NCI-H2196 treated with DMSO at 0.1 percent for 48 hours (cell line): Measurements from ENCODE around the gene SORCS2.

ENCODE experiments used
- DNase-seq: peaks from one replicate; lab custom pipeline; 2025; ENCODE audit not compliant: unreplicated experiment; lab: John Stamatoyannopoulos, UW

SORCS2 gene

DNA sequence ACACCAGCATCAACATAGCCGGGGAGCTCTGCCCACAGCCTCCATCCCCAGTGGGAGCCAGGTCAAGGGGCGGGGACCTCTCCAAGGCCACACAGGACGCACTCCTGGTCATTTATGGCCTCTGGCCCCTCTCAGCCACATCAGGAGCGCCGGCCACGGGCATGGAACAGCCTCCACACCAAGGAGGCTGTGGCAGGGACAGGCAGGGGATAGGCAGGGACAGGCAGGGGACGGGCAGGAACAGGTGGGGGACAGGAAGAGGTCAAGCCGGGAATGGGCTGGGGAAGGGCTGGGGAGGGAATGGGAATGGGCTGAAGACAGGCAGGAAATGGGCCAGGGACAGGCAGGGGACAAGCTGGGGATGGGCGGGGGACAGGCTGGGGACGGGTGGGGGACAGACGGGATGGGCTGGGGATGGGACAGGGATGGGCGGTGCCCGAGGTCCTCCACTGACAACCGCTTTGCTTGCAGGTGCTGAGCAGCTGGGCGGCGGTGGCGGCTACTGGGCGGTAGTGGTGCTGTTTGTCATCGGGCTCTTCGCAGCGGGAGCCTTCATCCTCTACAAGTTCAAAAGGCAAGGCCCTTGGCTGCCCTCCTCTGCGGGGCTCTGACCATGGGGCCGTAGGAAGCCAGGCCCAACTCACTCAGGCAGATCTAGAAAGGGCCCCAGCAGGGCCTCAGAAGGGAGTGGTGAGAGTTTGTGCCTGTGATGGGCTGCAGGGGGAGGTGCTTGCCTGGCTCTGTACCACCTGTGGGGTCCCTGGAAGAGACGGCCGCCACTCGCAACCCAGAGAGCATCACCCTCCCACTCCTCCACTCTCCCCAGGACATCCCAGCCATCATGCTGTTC, 541.7 kb downstream of the SORCS2 start:
- no peak for DNase-seq

DNA sequence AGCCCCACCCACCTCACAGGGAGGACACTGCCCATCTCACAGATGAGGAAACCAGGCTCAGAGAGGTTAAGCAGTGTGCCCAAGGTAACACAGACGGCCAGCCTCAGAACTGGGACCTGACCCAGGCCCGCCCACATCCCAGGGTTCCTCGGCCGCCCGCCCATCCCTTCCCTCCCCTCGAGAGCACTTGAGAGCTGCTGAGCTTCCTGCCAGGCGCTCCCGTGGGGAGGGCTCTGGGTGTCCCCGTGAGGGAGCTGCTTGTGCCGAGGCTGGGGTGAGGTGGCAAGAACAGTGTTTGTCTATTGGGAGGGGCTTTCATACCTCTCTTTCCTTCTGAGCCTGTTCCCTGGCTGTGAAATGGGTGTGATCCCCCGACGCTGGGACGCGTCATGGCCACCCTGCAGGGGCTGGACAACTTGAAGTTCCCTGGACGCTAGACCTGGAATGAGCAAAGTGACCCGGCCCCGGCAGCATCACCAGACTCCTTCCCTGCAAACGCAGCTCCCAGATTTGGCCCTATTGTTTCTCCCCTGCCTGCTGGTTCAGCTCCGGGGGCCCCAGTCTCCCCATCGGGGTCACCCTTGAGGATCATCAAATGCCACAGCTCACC, 542.4 kb downstream of the SORCS2 start:
- no peak for DNase-seq

GRCh38 chr4:7735395-7735794, 543.1 kb downstream of the SORCS2 start:
- DNase-seq, result no peak

DNA sequence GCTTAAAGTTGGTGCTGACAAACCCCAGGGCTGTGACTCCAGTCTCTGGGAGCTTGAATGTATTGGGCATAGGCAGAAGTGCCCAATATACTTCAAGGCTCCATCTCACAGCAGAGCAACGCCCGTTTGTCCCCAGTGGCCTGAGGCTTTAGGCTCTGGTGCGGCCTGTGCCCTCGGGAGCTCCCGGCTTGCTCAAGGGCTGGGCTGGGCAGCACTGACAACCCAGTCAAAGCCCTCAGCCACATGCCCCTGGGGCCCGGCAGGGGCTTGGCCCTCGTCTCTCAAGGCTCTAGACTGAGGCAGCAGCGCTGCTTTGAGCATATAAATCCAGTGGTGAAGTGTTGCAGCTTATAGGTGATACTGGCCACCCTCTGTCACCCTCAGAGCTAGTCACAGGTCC, 543.6 kb downstream of the SORCS2 start:
- no peak for DNase-seq

DNA sequence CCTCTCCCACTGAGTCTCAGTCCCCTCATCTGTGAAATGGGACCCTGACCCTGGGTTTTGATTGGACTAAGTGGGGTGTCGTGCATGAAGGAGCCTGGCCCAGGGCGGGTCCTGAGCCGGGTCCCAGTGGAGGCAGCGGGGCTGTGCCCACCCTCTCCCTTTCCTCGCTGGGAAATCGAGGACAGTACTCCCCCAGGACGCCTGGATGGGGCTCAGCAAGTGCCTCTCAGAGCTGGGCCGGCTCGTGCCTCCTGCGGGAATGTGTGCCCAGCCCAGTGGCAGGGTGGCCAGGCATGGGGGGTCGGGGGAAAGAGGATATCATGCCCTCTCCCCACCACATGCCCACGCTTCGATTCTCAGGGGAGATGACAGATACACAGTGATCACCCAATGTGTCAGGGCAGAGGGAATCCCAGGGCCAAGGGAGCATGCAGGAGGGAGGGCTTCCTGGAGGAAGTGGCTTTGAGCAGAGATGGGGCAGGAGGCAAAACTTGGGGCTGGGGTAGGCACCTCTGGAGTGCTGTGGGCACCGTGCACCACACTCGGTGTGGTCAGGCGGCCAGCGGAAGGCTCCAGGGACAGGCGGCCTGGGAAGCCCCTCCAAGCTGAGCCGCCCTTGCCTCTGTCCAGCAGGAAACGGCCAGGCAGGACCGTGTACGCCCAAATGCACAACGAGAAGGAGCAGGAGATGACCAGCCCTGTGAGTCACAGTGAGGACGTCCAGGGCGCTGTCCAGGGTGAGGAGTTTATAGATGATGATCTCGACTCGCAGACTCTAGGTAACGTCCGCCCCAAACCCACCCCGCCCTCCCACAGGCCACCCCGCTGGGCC, 544.3 kb downstream of the SORCS2 start:
- DNase-seq, result no peak

DNA sequence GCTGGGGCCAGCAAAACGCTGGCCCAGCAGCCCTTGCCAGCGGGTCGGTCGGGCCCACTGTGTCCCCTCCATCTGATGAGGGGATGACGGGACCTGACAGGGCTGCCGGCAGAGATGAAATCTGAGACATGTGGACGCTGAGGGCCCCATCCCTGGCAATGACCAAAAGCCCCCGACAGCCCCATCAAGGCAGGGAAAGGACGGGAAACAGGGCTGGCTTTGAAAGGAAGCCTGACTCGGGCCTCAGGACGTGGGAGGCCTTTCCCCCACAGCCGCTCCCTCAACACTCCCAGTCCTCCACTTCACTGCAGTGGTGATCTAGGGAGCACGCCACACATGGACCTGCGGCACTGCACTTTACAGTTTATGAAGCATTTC, 544.9 kb downstream of the SORCS2 start:
- DNase-seq, result no peak

GRCh38 chr4:7737752-7738457, 545.6 kb downstream of the SORCS2 start:
- DNase-seq, result no peak

DNA sequence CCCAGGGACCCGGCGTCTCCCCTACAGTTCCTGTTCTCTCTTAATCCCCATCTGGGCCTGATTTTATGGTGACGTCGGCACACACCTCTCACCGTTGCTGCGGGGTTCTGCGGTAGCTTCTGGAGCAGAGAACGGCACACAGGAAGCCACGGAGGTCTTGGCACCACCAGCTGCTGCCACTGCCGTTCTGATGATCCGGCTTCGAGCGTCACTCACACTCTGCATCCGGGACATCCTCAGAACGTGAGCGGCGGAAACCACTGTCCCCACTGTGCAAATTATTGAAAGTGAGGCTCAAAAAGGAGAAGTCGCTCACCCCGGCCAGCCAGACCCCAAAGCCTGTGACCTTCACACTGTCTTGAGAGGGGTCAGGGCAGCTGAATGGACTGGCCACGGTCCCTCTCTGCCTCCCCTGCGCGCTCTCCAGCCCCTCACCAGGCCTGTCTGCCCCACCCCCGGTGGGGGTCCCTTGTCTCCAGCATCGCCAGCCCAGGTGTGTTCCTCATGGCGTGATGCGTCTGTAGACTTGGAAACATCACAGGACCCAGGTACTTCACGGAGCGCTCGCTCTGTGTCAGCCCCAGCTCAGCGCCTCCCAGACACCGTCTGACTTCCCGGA, 546.2 kb downstream of the SORCS2 start:
- no peak for DNase-seq

DNA sequence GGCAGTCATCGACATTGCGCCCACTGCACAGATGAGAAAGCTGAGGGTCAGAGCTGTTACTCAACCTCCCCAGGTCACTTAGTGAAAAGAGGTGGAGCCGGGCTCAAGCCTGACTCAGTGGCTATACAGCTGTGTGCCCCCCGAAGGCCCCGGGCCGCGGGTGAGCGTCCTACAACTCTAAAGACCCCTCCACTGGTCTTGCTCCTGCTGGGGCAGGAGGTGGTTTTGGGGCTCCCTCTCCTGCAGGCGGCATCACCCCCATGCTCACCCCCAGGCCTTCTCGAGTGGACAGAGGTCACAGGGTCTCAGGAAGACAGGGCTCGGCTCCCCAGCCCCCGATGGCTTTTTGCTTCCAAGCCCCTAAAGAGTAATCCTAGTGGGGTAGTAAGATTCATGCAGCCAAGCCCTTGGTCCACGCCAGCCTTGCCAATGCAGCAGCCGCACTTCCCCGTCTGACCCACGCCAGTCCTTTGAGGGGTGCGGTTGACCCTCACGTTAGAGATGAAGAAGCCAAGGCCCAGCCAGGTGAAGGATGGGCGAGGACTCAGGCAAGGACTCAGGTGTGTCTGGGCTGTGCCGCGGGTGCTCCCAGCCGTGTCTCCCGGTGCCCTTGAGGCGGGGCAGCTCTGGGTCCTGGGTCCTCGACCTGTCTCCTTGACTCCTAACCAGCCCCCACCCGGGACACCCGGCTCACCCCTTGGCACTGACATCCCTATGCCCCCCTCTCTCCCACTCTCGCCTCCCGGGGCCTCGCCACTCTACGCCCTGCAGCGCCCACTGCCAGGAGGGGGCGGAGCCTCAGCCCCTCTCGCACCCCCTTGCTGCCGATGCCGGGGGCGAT, 547.0 kb downstream of the SORCS2 start:
- DNase-seq, result no peak

DNA sequence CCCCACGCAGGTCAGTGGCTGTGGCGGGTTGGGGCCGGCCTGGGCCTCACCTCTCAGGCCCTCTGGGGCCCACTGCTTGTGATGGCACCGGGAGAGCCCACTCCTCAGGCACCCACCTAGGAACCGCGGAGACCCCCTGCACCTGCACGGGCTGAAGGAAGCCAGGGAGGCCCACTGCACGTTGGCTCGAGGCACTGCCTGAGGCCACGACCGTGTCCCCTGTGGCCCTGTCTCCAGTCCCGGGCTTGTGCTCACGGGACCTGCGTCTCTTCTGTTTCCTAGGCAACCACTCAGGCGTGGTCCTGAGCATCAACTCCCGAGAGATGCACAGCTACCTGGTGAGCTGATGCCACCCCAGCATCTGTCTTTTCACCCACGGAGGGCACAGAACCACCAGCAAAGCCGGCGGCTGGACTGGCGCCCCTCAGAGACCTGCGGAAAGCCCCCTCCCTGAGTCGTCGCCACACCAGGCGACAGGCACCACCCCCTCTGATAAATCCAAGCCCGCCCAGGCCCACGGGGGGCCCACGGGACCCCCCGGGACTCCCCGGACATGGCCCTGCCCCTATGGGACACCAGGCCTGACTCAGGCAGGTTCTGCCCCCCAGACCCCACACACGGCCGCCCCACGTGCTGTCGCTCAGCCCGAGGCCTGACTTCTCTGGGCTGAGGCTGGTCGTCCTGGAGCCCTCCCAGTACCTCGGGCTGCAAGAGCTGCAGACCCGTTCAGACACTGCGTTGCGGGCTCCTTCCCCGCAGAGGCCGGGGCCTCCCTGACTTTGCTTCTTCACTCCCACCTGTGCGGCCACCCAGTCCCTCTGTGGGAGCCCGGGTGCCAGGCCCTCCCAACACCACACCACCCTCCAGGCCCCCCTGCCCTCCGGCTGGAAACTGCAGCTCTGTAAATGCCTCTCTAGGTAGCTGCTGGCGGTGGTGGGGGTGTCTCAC, 547.9 kb downstream of the SORCS2 start:
- DNase-seq, result no peak

DNA sequence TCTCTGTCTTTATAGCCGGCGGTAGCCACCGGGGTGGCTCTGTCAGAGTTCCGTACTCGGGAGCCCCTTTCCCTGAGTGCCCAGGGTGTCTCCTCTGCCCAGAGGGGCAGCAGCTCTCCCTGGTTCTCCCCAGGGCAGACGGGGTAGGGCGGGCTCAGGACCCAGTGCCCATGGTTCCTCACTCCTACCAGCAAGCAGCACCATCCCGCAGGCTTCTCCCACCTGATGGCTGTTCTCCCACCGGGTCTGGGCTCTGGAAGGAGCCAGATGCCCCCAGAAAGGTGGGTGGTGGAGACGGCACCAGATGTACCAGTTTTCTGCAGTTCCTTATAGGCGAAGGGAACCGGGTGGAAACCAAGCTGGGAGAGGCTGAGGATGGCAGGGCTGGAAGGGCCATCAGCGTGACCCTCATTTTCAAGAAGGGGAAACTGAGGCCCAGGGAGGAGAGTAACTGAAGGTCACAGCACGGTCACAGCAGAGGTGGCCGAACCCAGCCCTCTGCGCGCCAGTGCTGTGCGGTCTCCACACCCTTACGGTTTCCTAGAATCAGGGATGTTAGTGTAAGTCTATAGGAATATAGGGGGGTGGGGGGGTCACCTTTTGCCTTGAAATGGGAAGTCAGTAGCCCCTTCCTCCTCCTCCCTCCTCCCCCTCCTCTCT, 548.7 kb downstream of the SORCS2 start:
- no peak for DNase-seq

DNA sequence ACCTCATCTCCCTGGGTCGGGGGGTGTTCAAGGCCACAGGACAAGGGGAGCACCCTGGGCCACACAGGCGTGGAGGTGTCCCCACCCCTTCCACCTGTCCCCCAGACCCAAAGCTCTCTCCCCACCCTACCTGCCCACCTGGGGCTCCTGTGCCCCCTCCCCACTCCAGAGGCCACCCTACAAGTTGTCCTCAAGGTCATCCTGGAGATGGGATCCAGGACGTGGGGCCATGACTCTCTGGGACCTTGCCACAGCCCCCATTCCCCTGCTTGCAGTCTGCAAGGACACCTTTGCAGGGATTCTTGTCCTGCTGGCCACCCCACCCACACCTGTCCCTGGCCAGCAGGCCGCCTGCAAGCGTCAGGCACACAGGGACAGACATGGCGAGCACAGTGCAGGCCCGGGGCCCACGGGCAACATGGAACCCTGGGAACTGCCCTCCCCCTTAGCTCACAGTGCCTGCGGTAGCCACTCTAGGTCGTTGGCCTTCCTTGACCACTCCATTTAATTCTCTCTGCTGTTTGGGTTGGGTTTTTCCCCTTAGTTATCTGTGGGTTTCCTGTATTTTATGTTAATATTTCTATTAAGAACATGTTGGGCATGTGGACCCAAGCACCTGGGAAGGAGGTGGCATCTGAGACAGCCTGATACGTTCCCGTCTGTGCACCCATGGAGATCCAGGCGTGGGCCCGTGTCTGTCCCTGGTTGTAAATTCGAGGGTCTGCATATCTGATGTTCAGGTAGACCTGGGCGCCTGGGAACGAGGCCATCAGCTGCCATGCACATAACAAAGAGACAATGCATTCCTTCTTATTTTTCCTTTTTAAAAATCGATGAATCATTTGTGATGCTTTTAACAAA, 549.8 kb downstream of the SORCS2 start:
- DNase-seq, result no peak

GRCh38 chr4:7742807-7743280, 550.5 kb downstream of the SORCS2 start:
- no peak for DNase-seq

GRCh38 chr4:7744142-7744804, 551.9 kb downstream of the SORCS2 start:
- DNase-seq, result no peak

DNA sequence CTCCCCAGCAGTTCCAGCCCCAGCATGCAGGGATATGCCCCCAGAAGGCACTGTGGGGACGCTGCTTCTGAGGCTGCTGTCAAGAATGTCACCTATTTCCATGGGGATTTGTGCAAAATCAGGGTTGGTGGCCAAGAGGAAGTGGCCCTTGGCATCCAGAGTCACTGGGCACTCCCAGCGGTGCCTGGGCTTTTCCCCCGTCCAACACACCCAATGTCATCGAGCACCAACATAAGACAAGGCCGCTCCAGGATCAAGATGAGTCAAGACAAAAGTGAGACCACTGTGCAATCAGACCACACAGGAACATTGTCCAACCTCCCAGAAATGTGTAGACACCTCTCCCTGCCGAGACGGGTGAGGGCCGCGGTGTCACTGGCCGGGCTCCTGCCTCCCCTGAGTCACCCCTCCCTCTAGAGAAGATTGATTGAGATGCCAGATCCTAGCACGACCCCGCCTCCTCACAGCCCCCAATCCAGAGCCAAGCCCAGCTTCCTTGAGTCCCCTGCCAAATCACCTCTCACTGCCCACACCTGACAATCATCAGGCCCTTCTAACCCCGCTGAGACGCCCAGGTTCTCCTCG, 553.1 kb downstream of the SORCS2 start:
- DNase-seq, result no peak

DNA sequence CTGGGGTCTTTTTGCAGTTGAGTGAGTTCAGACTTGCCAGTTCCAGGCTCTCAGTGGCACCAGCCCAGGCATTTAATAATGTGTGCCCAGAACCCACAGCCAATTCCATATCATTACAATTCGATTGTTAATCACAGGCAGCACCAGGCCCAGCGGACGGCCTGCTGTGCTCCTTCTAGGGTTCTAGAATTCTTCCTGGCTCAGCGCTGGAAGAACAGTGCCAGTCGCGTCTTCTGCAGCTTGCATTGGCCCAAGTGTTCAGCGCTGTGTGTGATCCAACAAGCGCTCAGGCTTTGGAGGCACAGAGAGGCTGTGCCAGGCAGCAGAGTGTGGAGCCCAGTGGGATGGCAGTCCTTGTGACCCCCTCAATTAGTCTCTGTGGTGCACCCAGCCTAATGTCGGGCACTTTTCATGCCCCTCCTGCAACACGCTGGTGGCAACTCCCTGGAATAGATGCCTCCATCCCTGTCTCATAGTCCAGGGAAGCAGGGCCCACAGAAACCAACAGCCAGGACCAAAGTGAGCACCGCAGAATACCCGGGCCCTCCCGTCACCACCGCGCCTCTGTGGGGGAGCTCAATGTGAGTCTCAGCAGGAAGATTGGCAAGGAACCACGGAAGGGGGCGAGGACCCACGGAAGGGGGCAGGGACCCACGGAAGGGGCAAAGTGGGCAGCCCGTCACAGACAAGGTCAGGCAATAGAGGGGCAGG, 554.2 kb downstream of the SORCS2 start:
- DNase-seq, result no peak
